IPS-11a (cell line): ENCODE measurements around the gene MOV10L1.
"Not testable (repeated sequence)": the region's sequence is repeated elsewhere in the genome, so short reads cannot be mapped to it uniquely, and the experiment has no call there.

Experiments
- H3K4me3 ChIP-seq: one replicate; pipeline ENCODE4 v1.5.1; 2013; ENCODE audit warnings: low read depth, low read length, control low read depth

The MOV10L1 gene

DNA sequence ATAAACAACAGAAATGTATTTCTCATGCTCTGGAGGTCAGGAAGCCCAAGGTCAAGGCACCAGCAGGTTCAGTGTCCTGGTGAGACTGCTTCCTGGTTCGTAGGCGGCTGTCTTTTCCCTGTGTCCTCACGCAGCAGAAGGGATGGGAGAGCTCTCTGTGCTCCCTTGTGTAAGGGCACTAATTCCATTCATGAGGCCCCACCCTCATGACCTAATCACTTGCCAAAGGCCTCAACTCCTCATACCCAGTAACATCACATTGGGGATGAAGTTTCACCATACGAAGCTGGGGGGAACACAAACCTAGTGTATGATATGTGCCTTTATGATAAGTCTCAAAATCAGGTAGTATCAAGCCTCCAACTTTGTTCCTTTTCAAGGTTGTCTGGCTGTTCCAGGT lies 42.1 kb downstream of the MOV10L1 start:
- no peak overlapping the region for H3K4me3 ChIP-seq

DNA sequence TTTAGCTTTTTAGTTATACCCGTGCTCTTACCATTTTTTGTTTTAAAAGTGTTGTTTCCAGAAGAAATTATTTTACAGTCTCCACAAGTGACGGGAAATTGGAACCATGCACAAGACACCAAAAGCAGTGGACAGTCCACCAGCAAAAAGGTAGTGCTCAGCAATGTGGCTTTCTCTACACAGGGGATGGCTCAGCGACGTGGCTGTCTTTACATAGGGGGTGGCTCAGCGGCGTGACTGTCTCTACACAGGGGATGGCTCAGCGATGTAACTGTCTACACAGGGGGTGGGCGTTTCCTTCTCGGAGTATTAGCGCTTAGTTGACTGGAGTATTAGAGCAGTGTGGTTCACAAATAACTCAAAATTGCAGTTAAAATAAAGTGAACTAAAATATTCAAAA lies 44.7 kb downstream of the MOV10L1 start:
- no peak overlapping the region for H3K4me3 ChIP-seq

DNA sequence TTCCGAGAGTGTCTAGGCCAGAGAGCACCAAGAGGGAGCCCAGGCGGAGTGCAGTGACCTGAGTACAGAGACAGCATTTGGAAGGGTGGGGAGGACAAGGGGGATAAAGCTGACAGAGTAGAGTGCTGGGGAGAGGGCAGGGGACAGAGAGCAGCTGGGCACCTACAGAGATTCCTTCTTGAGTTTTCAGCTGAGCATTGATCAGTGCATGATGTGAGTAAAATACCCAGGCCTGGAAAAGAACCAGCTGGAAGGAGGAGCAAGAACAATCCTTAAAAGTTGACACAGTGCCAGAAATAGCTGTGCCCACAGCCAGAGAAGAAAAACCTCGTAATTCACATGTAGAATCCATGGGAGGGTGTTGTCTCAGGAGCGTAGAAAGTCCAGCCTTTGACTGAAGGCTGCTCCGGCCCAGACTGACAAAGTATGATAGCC lies 46.8 kb downstream of the MOV10L1 start:
- H3K4me3 ChIP-seq: no peak overlapping the region

DNA sequence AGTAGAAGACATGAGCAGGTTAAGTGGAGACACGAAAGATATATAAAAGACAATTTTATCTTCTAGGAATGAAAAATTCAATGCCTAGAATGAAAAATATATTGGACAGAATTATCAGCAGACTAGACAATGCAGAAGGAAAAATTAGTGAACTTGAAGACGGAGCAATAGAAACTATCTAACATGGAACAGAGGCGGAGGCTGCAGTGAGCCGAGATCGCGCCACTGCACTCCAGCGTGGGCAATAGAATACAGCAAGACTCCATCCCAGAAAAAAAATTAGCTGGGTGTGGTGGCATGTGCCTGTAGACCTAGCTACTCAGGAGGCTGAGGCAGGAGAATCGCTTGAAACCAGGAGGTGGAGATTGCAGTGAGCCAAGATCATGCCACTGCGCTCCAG lies 47.5 kb downstream of the MOV10L1 start:
- not testable (repeated sequence) for H3K4me3 ChIP-seq

DNA sequence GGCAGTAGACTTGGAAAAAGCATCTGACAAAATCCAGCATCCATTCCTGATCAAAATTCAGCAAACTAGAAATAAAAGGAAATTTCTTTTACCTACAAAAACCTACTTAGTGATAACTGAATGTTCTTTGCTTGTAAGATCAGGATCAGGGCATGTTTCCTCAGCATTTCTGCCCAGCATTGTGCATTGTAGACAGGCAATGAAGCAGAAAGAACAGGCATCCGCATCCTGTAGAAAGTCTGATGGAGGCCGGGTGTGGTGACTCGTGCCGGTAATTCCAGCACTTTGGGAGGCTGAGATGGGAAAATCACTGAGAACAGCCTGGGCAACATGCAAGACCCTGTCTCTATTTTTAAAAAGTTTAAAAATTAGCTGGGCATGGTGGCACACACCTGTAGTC lies 48.2 kb downstream of the MOV10L1 start:
- H3K4me3 ChIP-seq: no peak overlapping the region

DNA sequence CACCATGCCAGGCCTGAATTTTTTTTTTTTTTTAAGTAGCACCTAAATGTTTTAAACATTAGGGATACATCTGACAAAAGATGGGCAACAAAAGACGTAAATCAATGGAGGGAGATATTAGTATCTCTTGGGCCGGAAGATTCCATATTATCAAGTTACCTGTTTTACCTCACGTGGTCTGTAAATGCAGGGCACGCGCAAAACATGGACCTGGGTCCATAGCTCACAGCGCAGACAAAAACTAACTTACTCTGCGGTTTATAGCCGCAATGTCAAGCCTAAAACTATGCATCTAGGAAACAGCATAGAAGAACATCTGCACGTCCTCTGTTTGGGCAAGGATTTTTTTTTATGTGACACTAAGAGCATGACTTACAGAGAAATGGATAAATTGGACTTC lies 49.2 kb downstream of the MOV10L1 start:
- no peak overlapping the region for H3K4me3 ChIP-seq

DNA sequence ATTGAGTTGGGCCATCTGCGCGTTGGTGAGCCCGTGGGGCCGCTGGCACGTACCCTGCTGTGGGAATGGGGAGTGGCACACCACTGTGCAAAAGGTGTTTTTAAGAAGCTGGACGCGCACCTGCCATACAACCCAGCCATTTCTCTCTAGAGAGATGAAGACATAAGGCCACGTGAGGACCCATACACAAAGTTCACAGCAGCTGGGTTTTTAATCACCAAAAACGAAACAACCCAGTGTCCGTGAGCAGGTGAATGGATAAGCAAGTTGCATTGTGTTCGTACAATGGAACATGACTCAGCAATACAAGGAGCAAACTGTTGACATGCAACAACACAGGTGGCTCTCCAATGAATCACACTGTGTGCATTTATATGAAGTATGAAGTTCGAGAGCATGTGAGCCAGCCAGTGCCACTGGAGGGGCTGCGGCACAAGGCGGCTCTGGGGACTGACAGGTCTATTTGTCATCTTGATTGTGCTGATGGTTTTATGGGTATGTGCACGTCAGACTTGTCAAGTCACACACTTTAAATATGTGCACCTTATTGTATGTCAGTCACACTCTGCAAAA lies 50.1 kb downstream of the MOV10L1 start:
- H3K4me3 ChIP-seq: no peak overlapping the region

DNA sequence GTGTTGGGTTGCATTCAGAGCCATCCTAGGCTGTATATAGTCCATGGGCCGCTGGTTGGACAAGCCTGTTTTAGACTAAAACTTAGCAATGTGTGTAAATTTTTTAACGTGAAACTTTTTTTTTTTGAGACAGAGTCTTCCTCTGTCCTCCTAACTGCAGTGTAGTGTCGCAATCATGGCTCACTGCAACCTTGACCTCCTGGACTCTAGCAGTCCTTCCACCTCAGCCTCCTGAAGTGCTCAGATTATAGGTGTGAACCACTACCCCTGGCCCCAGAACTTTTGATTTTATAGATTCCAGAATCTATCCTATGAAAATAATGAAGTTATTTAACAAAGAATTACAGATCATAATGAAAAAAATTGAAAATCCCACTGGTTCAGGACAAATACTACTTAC lies 50.8 kb downstream of the MOV10L1 start:
- no peak overlapping the region for H3K4me3 ChIP-seq

DNA sequence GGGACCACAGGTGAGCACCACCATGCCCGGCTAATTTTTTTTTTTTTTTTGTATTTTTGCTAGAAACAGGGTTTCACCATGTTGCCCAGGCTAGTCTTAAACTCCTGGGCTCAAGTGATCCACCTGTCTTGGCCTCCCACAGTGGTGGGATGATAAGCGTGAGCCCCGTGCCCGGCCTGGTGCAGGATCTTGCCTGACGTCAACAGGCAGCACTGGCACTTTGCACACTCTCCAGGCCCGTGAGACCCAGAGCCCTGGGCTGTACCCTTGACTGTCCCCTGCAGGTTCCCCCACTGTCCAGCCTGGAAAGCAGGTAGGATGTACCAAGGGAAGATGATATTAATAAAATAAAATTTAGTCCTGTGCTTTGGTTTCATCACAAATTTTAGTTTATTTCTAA lies 51.7 kb downstream of the MOV10L1 start:
- H3K4me3 ChIP-seq: no peak overlapping the region

DNA sequence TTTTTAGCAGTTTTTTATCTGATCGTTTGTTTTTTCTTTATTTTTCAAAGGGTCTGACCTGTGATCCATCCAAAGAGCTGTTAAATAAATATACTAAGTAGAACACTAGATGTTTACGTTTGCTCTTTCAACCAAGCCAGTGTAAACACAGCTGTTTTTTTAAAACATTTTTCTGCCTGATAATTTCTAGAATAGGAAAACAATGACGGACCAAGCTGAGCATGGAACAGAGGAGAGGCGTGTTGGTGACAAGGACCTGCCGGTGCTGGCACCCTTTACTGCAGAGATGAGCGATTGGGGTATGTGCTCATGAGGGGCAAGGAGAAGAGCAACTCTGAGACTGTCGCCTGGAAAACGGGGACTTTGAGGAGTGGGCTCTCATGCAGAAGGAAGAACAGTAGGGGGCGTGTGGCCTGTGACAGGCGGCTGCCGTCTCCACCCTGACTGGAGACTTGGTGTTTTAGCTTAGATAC lies 52.1 kb downstream of the MOV10L1 start:
- H3K4me3 ChIP-seq: no peak overlapping the region

DNA sequence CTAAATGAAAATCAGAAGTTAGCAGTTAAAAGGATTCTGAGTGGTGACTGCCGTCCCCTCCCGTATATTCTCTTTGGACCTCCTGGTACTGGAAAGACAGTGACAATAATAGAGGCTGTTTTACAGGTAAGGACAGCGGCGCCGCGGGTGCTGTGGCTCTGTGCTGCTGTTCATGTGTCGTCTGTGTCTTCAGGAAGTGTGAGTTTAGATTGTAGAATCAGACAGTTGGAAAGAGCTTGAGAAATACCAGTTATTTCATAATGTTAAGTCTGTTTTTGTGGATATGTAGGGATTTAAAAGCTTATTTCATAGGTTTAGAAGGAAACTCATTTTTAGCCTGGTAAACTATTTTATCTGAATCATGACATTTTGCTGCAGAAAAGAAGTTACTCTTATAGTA lies 53.3 kb downstream of the MOV10L1 start:
- no peak overlapping the region for H3K4me3 ChIP-seq

DNA sequence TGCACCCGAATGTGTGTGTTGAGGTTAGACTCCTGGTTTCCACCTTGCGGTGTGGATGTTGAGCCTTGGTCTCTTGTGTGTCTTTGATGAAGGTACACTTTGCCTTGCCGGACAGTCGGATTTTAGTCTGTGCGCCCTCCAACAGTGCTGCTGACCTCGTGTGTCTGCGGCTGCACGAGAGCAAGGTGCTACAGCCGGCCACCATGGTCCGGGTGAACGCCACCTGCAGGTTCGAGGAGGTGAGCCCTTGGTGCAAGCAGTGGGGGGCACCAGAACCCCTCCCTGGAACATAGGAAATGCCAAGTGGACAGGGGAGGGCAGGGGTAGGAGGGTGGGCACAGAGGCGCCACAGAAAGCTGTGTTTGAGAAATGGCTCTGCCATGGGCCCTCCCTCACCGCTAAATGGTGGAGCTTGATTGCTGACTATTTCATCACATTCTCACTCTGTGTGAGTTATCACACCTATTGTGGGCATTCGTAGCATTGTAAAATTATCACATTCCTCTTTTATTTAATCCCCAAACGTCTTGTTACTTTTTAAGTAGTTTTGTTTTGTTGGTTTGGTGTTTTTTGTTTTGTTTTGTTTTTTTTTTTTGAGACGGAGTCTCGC lies 54.3 kb downstream of the MOV10L1 start:
- no peak overlapping the region for H3K4me3 ChIP-seq

DNA sequence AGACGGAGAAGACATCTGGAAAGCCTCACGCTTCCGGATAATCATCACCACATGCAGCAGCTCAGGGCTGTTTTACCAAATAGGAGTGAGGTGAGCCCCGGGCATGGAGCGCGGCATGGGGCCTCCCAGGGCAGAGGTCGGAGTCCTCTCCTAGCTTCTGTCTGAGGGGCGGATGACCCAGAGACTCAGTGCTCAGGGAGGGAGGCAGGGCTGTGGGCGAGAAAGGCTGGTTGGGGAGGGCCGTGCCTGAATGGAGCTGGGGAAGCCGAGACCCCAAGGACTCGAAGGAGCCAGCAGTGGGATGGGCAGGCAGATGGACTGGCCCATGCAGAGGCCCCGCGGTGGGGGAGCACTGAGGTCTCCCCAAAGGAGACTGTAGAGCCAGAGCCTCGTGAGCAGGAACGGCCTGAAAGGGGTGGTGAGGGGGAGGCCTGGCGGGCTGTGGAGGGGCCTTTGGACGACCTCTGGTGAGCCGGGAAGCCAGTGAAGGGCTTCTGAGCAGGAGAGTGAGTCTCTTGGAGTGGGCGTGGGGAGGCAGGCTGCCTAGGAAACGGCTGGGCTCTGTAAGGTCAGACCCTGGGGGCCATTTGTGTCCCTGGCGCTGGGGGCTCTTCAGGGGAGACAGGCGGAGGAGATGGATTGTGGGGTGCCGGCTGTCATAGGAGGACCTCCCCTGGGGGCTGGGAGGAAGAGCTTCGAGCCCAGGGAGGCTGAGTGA lies 56.1 kb downstream of the MOV10L1 start:
- H3K4me3 ChIP-seq: no peak overlapping the region

DNA sequence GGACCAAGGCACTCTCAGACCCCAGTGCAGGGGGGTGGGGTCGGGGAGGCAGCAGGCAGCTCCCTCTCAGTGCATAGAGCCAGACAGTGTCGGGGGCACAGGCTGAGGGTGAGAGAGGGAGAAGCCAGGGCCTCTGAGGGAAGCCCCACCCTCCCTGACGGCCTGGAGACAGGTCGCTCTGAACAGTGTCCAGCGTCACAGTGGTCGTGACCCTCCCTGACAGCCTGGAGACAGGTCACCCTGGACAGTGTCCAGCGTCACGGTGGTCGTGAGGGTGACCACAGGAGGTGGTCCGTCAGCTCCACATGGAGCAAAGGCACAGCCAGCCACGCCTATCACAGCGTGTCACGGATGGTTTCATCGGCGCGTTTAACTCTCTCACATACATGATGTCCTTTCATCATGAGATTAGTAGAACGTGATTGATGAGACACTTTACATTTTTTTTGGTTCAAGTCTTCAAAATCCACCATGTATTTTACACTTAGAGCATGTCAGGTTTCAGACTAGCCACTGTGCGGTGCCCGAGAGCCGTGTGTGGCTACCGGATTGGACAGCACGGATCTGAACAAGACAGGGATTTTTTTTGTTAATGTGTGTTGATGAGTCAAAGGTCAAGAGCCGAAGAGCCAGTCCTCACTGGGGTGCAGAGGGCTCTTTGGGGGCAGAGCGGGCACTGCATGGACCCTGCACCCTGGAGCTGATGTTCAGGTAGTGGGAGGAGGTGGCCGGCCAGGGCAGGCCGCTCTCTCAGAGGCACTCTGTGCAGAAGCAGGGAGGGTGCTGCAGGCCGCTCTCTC lies 56.8 kb downstream of the MOV10L1 start:
- H3K4me3 ChIP-seq: no peak overlapping the region

DNA sequence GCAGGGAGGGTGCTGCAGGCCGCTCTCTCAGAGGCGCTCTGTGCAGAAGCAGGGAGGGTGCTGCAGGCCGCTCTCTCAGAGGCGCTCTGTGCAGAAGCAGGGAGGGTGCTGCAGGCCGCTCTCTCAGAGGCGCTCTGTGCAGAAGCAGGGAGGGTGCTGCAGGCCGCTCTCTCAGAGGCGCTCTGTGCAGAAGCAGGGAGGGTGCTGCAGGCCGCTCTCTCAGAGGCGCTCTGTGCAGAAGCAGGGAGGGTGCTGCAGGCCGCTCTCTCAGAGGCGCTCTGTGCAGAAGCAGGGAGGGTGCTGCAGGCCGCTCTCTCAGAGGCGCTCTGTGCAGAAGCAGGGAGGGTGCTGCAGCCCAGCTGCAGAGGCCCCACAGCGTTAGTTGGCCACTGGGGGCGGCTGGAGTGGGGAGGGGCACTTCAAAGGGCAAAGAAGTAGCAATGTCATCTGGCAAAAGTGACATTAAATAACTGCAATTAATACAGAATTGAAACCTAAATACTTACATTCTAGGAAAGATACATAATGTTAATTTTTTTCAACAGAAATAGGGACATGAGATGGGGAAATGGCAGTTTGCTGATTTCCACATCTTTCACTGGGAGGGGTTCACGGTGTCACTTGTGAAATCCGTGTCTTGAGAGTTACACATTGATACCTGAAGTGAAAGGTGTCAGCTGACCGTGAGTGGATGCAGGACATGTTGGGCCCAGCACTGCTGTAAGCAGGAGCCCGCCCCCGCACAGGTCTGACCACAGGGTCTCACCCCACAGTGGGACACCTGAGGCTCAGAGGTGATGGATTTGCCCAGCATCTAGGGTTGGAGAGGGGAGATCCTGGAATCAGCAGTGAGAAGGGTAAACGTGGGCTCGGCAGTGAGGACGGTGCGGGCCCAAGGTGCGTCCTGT lies 57.7 kb downstream of the MOV10L1 start:
- H3K4me3 ChIP-seq: not testable (repeated sequence)

DNA sequence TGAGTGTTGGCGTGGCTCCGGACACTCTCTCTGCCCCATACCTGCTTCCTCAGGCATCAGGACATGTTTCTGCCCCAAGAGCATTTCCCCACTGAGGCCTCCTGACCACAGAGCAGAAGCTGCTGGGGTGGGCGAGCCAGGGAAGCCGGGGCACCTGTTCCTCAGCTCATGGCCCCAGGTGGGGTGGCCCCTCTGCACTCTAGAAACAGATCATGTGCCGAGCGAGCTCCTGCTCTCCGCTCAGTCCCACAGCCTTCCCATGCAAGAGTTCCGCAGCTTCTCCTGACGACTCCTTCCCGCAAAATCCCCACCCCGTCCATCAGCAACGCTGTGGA lies 58.3 kb downstream of the MOV10L1 start:
- no peak overlapping the region for H3K4me3 ChIP-seq

DNA sequence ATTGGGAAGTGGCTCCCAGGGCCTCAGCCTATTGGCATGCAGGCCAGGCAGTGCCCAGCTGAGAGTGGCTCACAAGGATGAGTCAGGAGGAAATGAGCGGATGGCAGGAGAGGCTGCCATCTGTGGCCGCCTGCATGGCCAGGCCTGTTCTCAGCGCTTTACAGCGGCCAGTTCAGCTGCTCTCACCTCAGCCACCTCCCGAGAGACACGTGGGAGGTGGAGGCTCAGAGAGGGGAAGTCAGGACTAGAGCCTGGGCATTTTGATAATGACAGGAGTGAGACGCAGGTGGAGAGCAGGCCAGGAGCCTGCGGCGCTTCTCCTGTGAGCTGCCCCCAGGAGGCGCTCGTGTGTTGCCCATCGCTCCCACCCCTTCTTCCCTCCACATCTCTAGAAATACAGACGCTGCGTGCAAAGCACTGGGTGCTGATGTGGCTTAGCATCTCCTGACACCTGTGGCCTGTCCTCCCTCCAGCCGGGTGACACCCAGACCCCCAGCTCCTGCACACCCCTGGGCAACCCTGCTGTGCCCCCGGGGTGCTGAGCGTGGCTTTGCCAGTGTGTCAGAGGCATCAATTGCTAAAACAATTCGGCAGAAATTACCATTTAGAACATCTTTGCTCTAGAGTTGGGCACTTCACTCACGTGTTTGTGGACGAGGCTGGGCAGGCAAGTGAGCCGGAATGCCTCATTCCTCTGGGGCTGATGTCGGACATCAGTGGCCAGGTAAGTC lies 59.4 kb downstream of the MOV10L1 start:
- no peak overlapping the region for H3K4me3 ChIP-seq

DNA sequence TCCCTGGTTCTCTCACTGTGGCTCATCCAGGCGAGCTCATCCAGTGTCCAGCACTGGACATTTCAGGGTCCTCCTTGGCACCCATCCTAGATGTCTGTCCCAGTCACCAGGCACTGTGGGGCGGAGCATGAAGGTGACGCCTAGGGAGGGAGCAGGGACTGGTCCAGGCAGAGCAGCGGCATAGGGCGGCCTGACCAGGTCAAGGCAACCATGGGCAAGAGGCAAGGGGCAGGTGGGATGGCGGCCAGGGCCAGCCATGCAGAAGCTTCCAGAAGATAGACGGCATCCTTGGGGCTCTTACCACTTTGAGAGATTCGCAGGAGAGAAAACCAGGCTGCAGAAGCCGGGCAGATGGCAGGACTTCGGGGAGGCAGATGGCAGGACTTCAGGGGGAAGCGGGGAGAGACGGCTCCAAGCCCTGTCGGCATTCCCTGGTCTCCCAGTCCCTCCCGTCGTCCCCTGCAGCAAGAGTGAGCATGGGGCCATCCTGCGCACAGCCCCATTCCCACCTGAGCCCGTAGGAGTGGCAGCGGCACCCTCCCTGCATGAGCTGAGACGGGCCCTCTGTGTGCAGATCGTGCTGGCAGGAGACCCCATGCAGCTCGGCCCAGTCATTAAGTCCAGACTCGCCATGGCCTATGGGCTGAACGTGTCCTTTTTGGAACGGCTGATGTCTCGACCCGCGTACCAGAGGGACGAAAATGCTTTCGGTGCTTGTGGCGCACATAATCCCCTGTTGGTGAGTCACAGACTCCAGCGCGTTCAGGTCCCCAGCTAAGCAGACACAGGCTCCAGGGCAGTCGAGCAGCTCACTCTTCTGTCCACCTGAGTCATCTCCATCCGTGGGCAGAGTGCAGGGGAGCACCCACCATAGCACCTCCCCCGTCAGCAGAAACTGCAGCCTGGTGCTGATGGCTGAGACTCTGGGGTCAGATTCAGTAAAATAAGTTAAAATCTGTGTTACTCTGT lies 60.6 kb downstream of the MOV10L1 start:
- H3K4me3 ChIP-seq: no peak overlapping the region
